ENCODE results near the gene PRKCE. TPM values are rescaled to one million over a fixed set of nuclear protein-coding genes. Genes with fewer than 3 reads are reported as not detected.

Gene PRKCE
- total and polyA plus RNA-seq, 2 of the 8 experiments (the other 6 are each of a cell fraction or from before 2014, with no cell fraction given) = 0.54 to 2.1 TPM

DNA sequence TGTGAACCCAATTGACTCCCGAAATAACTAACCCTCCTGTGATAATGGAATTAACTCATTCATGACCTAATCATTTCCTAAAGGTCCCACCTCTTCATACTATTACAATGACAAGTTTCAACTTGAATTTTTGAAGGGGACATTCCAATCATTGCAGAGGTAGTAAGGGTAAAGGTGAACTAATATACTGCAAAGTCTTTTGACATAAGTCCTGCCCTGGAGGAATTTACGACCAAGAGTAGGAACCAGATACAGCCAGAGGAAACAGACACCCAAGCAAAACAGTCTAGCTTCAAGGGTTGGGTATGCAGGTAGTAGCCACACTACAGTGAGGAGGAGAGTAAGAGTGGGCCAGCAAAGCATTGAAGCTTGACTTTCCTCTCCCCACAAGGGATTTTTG lies 39.2 kb upstream of the PRKCE start (continued):
- TF ChIP-seq, protein P1, sequence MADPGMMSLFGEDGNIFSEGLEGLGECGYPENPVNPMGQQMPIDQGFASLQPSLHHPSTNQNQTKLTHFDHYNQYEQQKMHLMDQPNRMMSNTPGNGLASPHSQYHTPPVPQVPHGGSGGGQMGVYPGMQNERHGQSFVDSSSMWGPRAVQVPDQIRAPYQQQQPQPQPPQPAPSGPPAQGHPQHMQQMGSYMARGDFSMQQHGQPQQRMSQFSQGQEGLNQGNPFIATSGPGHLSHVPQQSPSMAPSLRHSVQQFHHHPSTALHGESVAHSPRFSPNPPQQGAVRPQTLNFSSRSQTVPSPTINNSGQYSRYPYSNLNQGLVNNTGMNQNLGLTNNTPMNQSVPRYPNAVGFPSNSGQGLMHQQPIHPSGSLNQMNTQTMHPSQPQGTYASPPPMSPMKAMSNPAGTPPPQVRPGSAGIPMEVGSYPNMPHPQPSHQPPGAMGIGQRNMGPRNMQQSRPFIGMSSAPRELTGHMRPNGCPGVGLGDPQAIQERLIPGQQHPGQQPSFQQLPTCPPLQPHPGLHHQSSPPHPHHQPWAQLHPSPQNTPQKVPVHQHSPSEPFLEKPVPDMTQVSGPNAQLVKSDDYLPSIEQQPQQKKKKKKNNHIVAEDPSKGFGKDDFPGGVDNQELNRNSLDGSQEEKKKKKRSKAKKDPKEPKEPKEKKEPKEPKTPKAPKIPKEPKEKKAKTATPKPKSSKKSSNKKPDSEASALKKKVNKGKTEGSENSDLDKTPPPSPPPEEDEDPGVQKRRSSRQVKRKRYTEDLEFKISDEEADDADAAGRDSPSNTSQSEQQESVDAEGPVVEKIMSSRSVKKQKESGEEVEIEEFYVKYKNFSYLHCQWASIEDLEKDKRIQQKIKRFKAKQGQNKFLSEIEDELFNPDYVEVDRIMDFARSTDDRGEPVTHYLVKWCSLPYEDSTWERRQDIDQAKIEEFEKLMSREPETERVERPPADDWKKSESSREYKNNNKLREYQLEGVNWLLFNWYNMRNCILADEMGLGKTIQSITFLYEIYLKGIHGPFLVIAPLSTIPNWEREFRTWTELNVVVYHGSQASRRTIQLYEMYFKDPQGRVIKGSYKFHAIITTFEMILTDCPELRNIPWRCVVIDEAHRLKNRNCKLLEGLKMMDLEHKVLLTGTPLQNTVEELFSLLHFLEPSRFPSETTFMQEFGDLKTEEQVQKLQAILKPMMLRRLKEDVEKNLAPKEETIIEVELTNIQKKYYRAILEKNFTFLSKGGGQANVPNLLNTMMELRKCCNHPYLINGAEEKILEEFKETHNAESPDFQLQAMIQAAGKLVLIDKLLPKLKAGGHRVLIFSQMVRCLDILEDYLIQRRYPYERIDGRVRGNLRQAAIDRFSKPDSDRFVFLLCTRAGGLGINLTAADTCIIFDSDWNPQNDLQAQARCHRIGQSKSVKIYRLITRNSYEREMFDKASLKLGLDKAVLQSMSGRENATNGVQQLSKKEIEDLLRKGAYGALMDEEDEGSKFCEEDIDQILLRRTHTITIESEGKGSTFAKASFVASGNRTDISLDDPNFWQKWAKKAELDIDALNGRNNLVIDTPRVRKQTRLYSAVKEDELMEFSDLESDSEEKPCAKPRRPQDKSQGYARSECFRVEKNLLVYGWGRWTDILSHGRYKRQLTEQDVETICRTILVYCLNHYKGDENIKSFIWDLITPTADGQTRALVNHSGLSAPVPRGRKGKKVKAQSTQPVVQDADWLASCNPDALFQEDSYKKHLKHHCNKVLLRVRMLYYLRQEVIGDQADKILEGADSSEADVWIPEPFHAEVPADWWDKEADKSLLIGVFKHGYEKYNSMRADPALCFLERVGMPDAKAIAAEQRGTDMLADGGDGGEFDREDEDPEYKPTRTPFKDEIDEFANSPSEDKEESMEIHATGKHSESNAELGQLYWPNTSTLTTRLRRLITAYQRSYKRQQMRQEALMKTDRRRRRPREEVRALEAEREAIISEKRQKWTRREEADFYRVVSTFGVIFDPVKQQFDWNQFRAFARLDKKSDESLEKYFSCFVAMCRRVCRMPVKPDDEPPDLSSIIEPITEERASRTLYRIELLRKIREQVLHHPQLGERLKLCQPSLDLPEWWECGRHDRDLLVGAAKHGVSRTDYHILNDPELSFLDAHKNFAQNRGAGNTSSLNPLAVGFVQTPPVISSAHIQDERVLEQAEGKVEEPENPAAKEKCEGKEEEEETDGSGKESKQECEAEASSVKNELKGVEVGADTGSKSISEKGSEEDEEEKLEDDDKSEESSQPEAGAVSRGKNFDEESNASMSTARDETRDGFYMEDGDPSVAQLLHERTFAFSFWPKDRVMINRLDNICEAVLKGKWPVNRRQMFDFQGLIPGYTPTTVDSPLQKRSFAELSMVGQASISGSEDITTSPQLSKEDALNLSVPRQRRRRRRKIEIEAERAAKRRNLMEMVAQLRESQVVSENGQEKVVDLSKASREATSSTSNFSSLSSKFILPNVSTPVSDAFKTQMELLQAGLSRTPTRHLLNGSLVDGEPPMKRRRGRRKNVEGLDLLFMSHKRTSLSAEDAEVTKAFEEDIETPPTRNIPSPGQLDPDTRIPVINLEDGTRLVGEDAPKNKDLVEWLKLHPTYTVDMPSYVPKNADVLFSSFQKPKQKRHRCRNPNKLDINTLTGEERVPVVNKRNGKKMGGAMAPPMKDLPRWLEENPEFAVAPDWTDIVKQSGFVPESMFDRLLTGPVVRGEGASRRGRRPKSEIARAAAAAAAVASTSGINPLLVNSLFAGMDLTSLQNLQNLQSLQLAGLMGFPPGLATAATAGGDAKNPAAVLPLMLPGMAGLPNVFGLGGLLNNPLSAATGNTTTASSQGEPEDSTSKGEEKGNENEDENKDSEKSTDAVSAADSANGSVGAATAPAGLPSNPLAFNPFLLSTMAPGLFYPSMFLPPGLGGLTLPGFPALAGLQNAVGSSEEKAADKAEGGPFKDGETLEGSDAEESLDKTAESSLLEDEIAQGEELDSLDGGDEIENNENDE (IDR thresholded peaks at IDR 0.05; ENCODE audit: insufficient replicate concordance, low read length) = no peak
- TF ChIP-seq SP2 (IDR thresholded peaks at IDR 0.05; ENCODE audit: low read length) (no peak), BACH1 (IDR thresholded peaks at IDR 0.05; ENCODE audit: low read length) (no peak), RBBP5 (IDR thresholded peaks at IDR 0.05; ENCODE audit: borderline replicate concordance, low read depth, low read length) (no peak), RAD21 (IDR thresholded peaks at IDR 0.05 in 1 of 2, conservative IDR thresholded peaks at IDR 0.05 in 1 of 2; ENCODE audit: low read depth in 2 of 2, low read length in 2 of 2) (no peak), CBX5 (IDR thresholded peaks at IDR 0.05; ENCODE audit: low read depth, low read length) (no peak), SRF (IDR thresholded peaks at IDR 0.05; ENCODE audit: low read depth, low read length) (no peak), CEBPB (IDR thresholded peaks at IDR 0.05; ENCODE audit: low read depth, low read length) (no peak)
- TF ChIP-seq, protein P2, sequence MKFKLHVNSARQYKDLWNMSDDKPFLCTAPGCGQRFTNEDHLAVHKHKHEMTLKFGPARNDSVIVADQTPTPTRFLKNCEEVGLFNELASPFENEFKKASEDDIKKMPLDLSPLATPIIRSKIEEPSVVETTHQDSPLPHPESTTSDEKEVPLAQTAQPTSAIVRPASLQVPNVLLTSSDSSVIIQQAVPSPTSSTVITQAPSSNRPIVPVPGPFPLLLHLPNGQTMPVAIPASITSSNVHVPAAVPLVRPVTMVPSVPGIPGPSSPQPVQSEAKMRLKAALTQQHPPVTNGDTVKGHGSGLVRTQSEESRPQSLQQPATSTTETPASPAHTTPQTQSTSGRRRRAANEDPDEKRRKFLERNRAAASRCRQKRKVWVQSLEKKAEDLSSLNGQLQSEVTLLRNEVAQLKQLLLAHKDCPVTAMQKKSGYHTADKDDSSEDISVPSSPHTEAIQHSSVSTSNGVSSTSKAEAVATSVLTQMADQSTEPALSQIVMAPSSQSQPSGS (IDR thresholded peaks at IDR 0.05; ENCODE audit: low read length) = no peak
